Measurements from ENCODE around the gene NCR2.

DNA sequence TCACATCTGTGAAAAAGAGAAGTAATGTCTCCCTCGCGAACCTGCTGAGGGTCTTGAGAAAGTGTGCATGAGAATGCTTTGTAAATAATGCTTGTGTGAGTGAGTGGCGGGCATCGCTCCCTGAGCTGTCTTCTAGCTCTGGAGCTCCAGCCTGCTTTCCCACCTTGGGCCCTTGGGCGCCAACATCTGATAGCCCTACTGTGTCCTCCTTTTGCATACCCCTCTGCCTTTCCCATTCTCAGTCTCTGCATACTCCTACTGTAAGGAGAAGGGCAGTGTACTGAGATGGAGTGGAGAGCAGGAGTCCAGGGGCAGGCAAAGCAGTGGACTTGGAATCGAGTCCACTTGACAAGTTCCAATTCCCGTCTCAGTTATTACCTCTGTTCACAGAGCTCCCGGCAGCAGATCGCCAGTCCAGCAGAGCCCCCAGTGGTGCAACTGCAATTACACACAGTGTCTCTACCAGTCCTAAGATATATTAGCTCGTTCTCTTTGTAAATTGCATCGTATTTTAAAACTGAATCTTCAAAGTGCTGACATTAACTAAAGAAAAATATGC, 847 bp upstream of the NCR2 start:
- peak in 1 of 2 donors; percentile 7 for TF ChIP-seq CTCF (conservative IDR thresholded peaks at IDR 0.05 in 1 of 2, IDR thresholded peaks at IDR 0.05 in 1 of 2; ENCODE audit: extremely low read depth in 1 of 2, insufficient read depth in 1 of 2, low read depth in 1 of 2, low read length in 2 of 2)
- no peak for TF ChIP-seq EZH2 (IDR thresholded peaks at IDR 0.05; ENCODE audit: borderline replicate concordance, low read length)
